Ovary (tissue), 3 donors: Measurements from ENCODE around the gene NECTIN1.

Source experiments
- POLR2A ChIP-seq: fragments of 450-650 bp; IDR thresholded peaks from one replicate; pipeline ENCODE4 v1.6.1; 2017; ENCODE audit warnings: antibody characterized with exemption, mild to moderate bottlenecking, moderate library complexity
- TF ChIP-seq, protein P1 (sequence below), 3 donors: fragments of 450-650 bp in 2 of 3; fragments of 200-600 bp in 1 of 3; IDR thresholded peaks; one replicate each; pipeline versions ENCODE4 v1.5.1 to v1.8.0; 2016 to 2022; ENCODE audit warnings: antibody characterized with exemption in 3 of 3, mild to moderate bottlenecking in 1 of 3
- donor health status: DM: no; HTN: no; CAD: no.

DNA sequence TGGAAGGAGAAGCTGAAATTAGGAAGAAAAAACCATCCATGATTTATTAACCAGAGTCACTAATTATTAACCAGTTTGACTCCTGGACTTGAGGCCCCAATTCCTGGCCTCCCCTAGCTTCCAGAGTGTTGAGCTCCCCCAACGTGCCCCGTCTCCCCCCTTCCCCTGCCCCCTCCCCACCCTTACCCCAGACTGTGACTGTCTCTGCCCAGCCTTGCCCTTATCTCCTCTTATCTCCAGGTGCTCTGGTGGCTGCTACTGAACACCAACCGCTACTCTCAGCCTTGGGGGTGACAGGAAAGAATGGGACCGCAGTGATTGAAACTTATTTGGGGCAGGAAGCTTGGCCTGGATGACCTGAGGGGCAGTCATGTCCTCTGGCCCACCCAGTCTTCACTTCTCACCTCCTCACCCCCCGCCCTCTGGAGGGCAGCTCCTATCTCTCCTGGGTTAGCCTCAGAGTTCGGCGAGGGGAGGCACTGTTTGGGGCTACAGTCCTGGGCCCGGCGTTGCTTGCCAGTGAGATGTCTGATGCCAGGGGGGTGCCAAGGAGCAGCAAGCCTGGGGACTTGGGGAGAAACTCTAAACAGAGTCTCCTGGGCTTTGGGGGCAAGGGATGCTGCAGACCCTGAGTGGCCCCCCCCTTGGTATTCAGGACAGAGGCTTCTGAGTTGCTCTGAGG is 15.5 kb downstream of the NECTIN1 start:
- TF ChIP-seq, protein P1, sequence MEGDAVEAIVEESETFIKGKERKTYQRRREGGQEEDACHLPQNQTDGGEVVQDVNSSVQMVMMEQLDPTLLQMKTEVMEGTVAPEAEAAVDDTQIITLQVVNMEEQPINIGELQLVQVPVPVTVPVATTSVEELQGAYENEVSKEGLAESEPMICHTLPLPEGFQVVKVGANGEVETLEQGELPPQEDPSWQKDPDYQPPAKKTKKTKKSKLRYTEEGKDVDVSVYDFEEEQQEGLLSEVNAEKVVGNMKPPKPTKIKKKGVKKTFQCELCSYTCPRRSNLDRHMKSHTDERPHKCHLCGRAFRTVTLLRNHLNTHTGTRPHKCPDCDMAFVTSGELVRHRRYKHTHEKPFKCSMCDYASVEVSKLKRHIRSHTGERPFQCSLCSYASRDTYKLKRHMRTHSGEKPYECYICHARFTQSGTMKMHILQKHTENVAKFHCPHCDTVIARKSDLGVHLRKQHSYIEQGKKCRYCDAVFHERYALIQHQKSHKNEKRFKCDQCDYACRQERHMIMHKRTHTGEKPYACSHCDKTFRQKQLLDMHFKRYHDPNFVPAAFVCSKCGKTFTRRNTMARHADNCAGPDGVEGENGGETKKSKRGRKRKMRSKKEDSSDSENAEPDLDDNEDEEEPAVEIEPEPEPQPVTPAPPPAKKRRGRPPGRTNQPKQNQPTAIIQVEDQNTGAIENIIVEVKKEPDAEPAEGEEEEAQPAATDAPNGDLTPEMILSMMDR (IDR thresholded peaks at IDR 0.05): no peak
- TF ChIP-seq POLR2A: no peak
